Airway epithelial cell (primary cell): ENCODE results near the gene FOS. TPM values are rescaled to one million over a fixed set of nuclear protein-coding genes. Genes with fewer than 3 reads are reported as not detected.

Experiments
- total RNA-seq: library from RNA; depleted of rRNA; stranded (reverse); fragments of >200 nt; gene quantifications from 2 replicates; pipeline ENCODE4 v1.2.3, GENCODE V29; 2015

Gene FOS
- 147 and 192 TPM in 2 replicates for total RNA-seq

DNA sequence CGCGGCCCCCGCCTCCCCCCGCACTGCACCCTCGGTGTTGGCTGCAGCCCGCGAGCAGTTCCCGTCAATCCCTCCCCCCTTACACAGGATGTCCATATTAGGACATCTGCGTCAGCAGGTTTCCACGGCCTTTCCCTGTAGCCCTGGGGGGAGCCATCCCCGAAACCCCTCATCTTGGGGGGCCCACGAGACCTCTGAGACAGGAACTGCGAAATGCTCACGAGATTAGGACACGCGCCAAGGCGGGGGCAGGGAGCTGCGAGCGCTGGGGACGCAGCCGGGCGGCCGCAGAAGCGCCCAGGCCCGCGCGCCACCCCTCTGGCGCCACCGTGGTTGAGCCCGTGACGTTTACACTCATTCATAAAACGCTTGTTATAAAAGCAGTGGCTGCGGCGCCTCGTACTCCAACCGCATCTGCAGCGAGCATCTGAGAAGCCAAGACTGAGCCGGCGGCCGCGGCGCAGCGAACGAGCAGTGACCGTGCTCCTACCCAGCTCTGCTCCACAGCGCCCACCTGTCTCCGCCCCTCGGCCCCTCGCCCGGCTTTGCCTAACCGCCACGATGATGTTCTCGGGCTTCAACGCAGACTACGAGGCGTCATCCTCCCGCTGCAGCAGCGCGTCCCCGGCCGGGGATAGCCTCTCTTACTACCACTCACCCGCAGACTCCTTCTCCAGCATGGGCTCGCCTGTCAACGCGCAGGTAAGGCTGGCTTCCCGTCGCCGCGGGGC is at the start of gene FOS:
Gene FOS, plus strand, starts transcription at position 407 of the 731 bp plus-strand sequence. Its CDS starts 155 bp downstream, at position 562.

Other genes with a start within 250 kb of the FOS start
- gene MLH3, start 227.4 kb upstream of the FOS start, total RNA-seq: 8.3 and 8.4 TPM in 2 replicates
- gene ACYP1, start 214.8 kb upstream of the FOS start, total RNA-seq: 12.8 and 14.0 TPM in 2 replicates
- gene ZC2HC1C, start 209.2 kb upstream of the FOS start, total RNA-seq: 0.56 and 4.4 TPM in 2 replicates
- 12.8 and 14.5 TPM in 2 replicates for gene NEK9, start 151.8 kb upstream of the FOS start, total RNA-seq
- gene TMED10, start 102.2 kb upstream of the FOS start, total RNA-seq: 184 and 218 TPM in 2 replicates
- 26.0 and 29.2 TPM in 2 replicates for gene JDP2, start 149.2 kb downstream of the FOS start, total RNA-seq
- 2.1 and 7.3 TPM in 2 replicates for gene BATF, start 243.6 kb downstream of the FOS start, total RNA-seq